Skeletal muscle tissue (tissue), 4 donors: ENCODE measurements around the gene HMX1. TPM values are rescaled to one million over a fixed set of nuclear protein-coding genes. Genes with fewer than 3 reads are reported as not detected.

Source experiments
- H3K27ac ChIP-seq: one replicate; pipeline ENCODE4 v1.7.0; 2013; ENCODE audit warnings: mild to moderate bottlenecking, low read depth, low read length, inconsistent platforms
- H3K27me3 ChIP-seq, 3 donors: one replicate each; pipeline ENCODE4 v1.7.0; 2013; ENCODE audit warnings: low read length in 3 of 3; ENCODE audit not compliant: control insufficient read depth in 3 of 3, insufficient read depth in 3 of 3
- H3K36me3 ChIP-seq, 3 donors: one replicate each; pipeline ENCODE4 v1.7.0; 2013; ENCODE audit warnings: low read length in 3 of 3; ENCODE audit not compliant: control insufficient read depth in 3 of 3, insufficient read depth in 3 of 3
- H3K4me1 ChIP-seq, 3 donors: one replicate each; pipeline ENCODE4 v1.7.0; 2013; ENCODE audit warnings: low read length in 3 of 3, mild to moderate bottlenecking in 3 of 3; ENCODE audit not compliant: control insufficient read depth in 3 of 3, insufficient read depth in 3 of 3
- H3K4me3 ChIP-seq, 3 donors: one replicate each; pipeline ENCODE4 v1.7.0; 2013; ENCODE audit warnings: low read length in 3 of 3
- H3K9ac ChIP-seq, 3 donors: one replicate each; pipeline ENCODE4 v1.7.0; 2013; ENCODE audit warnings: low read length in 3 of 3, mild to moderate bottlenecking in 3 of 3, moderate library complexity in 2 of 3, low read depth in 1 of 3
- H3K9me3 ChIP-seq, 3 donors: one replicate each; pipeline ENCODE4 v1.7.0; 2013; ENCODE audit warnings: low read length in 3 of 3; ENCODE audit not compliant: control insufficient read depth in 3 of 3
- total RNA-seq: library from RNA; depleted of rRNA; stranded (reverse); fragments of >200 nt; gene quantifications from one replicate; pipeline ENCODE4 v1.2.3, GENCODE V29; 2014
- donor health status: Osteomylitis.

Gene HMX1
- total RNA-seq, 1 donor from 2014 or later: not detected

GRCh38 chr4:8904041-8904501 lies 32.4 kb upstream of the HMX1 start:
- no peak overlapping the region for H3K27ac ChIP-seq
- no peak overlapping the region for H3K9ac ChIP-seq
- H3K4me3 ChIP-seq: no peak overlapping the region
- H3K9me3 ChIP-seq: peaks cover 16 to 43% (median 19%) of the 10 kb centered on the region in 3 donors
- no peaks in the 10 kb centered on the region for H3K36me3 ChIP-seq
- no peaks in the 10 kb centered on the region for H3K4me1 ChIP-seq
- peaks cover 9 to 51% (median 42%) of the 10 kb centered on the region in 3 donors for H3K27me3 ChIP-seq

- Histone ChIP-seq H3K4me3 (peak overlapping the region in 1 of 3 donors; percentile 35), H3K27ac (no peak overlapping the region), H3K36me3 (no peaks in the 10 kb centered on the region), H3K4me1 (peaks cover 0 to 7% (median 2%) of the 10 kb centered on the region in 3 donors), H3K9me3 (peaks cover 16 to 43% (median 19%) of the 10 kb centered on the region in 3 donors), H3K27me3 (peaks cover 7 to 47% (median 38%) of the 10 kb centered on the region in 3 donors), H3K9ac (no peak overlapping the region)
Measured at GRCh38 chr4:8901335-8901734, 29.7 kb upstream of the HMX1 start.

- H3K9ac ChIP-seq: no peak overlapping the region
- H3K4me3 ChIP-seq: no peak overlapping the region
- H3K27me3 ChIP-seq: peaks cover 14 to 50% (median 44%) of the 10 kb centered on the region in 3 donors
- peaks cover 16 to 43% (median 19%) of the 10 kb centered on the region in 3 donors for H3K9me3 ChIP-seq
- H3K36me3 ChIP-seq: no peaks in the 10 kb centered on the region
- peaks cover 0 to 7% (median 2%) of the 10 kb centered on the region in 3 donors for H3K4me1 ChIP-seq
- no peak overlapping the region for H3K27ac ChIP-seq
Measured at GRCh38 chr4:8900588-8900987, 28.9 kb upstream of the HMX1 start.

- Histone ChIP-seq H3K27me3 (peaks cover 28 to 56% (median 45%) of the 10 kb centered on the region in 3 donors), H3K4me3 (no peak overlapping the region), H3K4me1 (peaks cover under 1 to 7% (median 3%) of the 10 kb centered on the region in 3 donors), H3K27ac (peak overlapping the region; percentile 19), H3K36me3 (no peaks in the 10 kb centered on the region), H3K9me3 (peaks cover 16 to 31% (median 19%) of the 10 kb centered on the region in 3 donors), H3K9ac (no peak overlapping the region)
Measured at GRCh38 chr4:8898419-8898818, 26.8 kb upstream of the HMX1 start.

GRCh38 chr4:8897251-8898167 lies 25.9 kb upstream of the HMX1 start:
- no peak overlapping the region for H3K4me3 ChIP-seq
- H3K27me3 ChIP-seq: peaks cover 31 to 62% (median 51%) of the 10 kb centered on the region in 3 donors
- H3K4me1 ChIP-seq: peaks cover 3 to 7% (median 6%) of the 10 kb centered on the region in 3 donors
- no peak overlapping the region for H3K9ac ChIP-seq
- H3K36me3 ChIP-seq: no peaks in the 10 kb centered on the region
- peak overlapping the region; percentile 19 for H3K27ac ChIP-seq
- H3K9me3 ChIP-seq: peaks cover 16 to 31% (median 18%) of the 10 kb centered on the region in 3 donors

GRCh38 chr4:8896506-8896905 lies 24.9 kb upstream of the HMX1 start:
- H3K4me1 ChIP-seq: peaks cover 3 to 7% (median 6%) of the 10 kb centered on the region in 3 donors
- H3K27me3 ChIP-seq: peaks cover 38 to 69% (median 58%) of the 10 kb centered on the region in 3 donors

GRCh38 chr4:8896071-8896470 lies 24.4 kb upstream of the HMX1 start:
- Histone ChIP-seq H3K27ac (no peak overlapping the region), H3K27me3 (peaks cover 42 to 73% (median 63%) of the 10 kb centered on the region in 3 donors), H3K9ac (no peak overlapping the region), H3K4me1 (peaks cover 3 to 7% (median 6%) of the 10 kb centered on the region in 3 donors), H3K4me3 (no peak overlapping the region), H3K9me3 (peaks cover 4 to 18% (median 9%) of the 10 kb centered on the region in 3 donors), H3K36me3 (no peaks in the 10 kb centered on the region)

More at GRCh38 chr4:8896506-8896905, 24.9 kb upstream of the HMX1 start:
- Histone ChIP-seq H3K9me3 (peaks cover 8 to 22% (median 13%) of the 10 kb centered on the region in 3 donors), H3K4me3 (no peak overlapping the region), H3K36me3 (no peaks in the 10 kb centered on the region), H3K9ac (no peak overlapping the region), H3K27ac (no peak overlapping the region)

GRCh38 chr4:8895295-8895694 lies 23.7 kb upstream of the HMX1 start:
- no peaks in the 10 kb centered on the region for H3K36me3 ChIP-seq
- H3K9ac ChIP-seq: no peak overlapping the region
- peaks cover 50 to 76% (median 70%) of the 10 kb centered on the region in 3 donors for H3K27me3 ChIP-seq
- no peak overlapping the region for H3K27ac ChIP-seq
- peaks cover 0 to 10% (median 2%) of the 10 kb centered on the region in 3 donors for H3K9me3 ChIP-seq
- H3K4me1 ChIP-seq: peaks cover 3 to 7% (median 6%) of the 10 kb centered on the region in 3 donors
- no peak overlapping the region for H3K4me3 ChIP-seq

- Histone ChIP-seq H3K36me3 (no peaks in the 10 kb centered on the region), H3K9me3 (peaks cover 0 to 1% (median 0%) of the 10 kb centered on the region in 3 donors), H3K9ac (no peak overlapping the region), H3K4me3 (no peak overlapping the region), H3K27me3 (peaks cover 55 to 77% (median 76%) of the 10 kb centered on the region in 3 donors), H3K4me1 (peaks cover 3 to 7% (median 6%) of the 10 kb centered on the region in 3 donors), H3K27ac (no peak overlapping the region)
Measured at GRCh38 chr4:8894424-8894816, 22.8 kb upstream of the HMX1 start.
